Keratinocyte (primary cell): Measurements from ENCODE around the gene BTBD10.

ENCODE experiments used
- CTCF ChIP-seq, 3 experiments: IDR thresholded peaks in 1 of 3; conservative IDR thresholded peaks in 1 of 3; optimal IDR thresholded peaks in 1 of 3; 2 replicates in 2 of 3; 3 replicates in 1 of 3; pipeline versions ENCODE3 to v1.5.1; 2011; ENCODE audit warnings: low read length in 3 of 3, mild to moderate bottlenecking in 3 of 3, moderate library complexity in 2 of 3, control low read depth in 1 of 3, inconsistent platforms in 1 of 3; ENCODE audit not compliant: insufficient read depth in 2 of 3; ENCODE audit errors: extremely low read depth in 1 of 3
- EZH2 ChIP-seq: IDR thresholded peaks from one replicate; pipeline ENCODE4 v1.6.1; 2012; ENCODE audit warnings: inconsistent platforms, mild to moderate bottlenecking, low read length, moderate library complexity

GRCh38 chr11:13434247-13435205 is 28.5 kb downstream of the BTBD10 start:
- TF ChIP-seq EZH2, result no peak
- no peak for TF ChIP-seq CTCF (optimal IDR thresholded peaks at IDR 0.05 in 1 of 3, IDR thresholded peaks at IDR 0.05 in 1 of 3, conservative IDR thresholded peaks at IDR 0.05 in 1 of 3; ENCODE audit: extremely low read depth in 1 of 3, insufficient read depth in 2 of 3, low read length in 3 of 3)
